NT2/D1 (cell line): ENCODE measurements around the gene TBC1D17.

Source experiments
- SUZ12 ChIP-seq: IDR thresholded peaks from 2 replicates; pipeline ENCODE4 v1.6.1; 2011; ENCODE audit not compliant: insufficient read length, insufficient read depth; ENCODE audit errors: extremely low read depth
- YY1 ChIP-seq: IDR thresholded peaks from 2 replicates; pipeline ENCODE4 v1.6.1; 2011; ENCODE audit not compliant: insufficient read length, insufficient read depth

- no peak for TF ChIP-seq SUZ12
- no peak for TF ChIP-seq YY1
Measured at GRCh38 chr19:49857061-49857837, 20.3 kb upstream of the TBC1D17 start.
